Fibroblast of the aortic adventitia (primary cell): ENCODE measurements around the gene RAPGEF6. TPM values are rescaled to one million over a fixed set of nuclear protein-coding genes. Genes with fewer than 3 reads are reported as not detected.

Experiments
- DNase-seq: peaks from one replicate; pipeline ENCODE4 v3.0.0-alpha.2; 2010; ENCODE audit warnings: low read depth
- H3K4me3 ChIP-seq: 2 replicates; pipeline ENCODE4 v1.5.1; 2011; ENCODE audit warnings: low read depth, mild to moderate bottlenecking, control low read depth, low read length, moderate library complexity
- total RNA-seq: library from RNA; depleted of rRNA; stranded (reverse); fragments of >200 nt; gene quantifications from 2 replicates; pipeline ENCODE4 v1.2.3, GENCODE V29; 2012; ENCODE audit warnings: low replicate concordance
- TF ChIP-seq, protein P1 (sequence below): IDR thresholded peaks from 2 replicates; pipeline ENCODE4 v1.5.1; 2011; ENCODE audit warnings: mild to moderate bottlenecking, low read length, control low read depth, inconsistent platforms; ENCODE audit not compliant: insufficient read depth

RAPGEF6 gene
- total RNA-seq, 1 donor, result 17.5 TPM

DNA sequence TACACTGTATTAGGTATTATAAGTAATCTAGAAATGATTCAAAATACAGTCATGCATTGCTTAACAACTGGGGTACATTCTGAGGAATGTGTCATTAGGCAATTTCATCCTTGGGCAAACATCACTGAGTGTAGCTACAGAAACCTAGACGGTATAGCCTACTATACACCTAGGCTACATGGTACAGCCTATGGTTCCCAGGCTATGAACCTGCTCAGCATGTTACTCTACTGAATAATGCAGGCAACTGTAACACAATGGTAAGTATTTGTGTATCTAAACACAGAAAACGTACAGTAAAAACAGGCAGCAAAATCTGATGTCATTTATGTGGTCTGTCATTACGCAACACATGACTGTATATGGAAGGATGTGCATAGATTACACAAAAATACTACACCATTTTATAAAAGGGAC is 96.8 kb downstream of the RAPGEF6 start:
- TF ChIP-seq, protein P1, sequence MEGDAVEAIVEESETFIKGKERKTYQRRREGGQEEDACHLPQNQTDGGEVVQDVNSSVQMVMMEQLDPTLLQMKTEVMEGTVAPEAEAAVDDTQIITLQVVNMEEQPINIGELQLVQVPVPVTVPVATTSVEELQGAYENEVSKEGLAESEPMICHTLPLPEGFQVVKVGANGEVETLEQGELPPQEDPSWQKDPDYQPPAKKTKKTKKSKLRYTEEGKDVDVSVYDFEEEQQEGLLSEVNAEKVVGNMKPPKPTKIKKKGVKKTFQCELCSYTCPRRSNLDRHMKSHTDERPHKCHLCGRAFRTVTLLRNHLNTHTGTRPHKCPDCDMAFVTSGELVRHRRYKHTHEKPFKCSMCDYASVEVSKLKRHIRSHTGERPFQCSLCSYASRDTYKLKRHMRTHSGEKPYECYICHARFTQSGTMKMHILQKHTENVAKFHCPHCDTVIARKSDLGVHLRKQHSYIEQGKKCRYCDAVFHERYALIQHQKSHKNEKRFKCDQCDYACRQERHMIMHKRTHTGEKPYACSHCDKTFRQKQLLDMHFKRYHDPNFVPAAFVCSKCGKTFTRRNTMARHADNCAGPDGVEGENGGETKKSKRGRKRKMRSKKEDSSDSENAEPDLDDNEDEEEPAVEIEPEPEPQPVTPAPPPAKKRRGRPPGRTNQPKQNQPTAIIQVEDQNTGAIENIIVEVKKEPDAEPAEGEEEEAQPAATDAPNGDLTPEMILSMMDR, result no peak
- peak; percentile 61 for DNase-seq
- H3K4me3 ChIP-seq, result no peak overlapping the region

DNA sequence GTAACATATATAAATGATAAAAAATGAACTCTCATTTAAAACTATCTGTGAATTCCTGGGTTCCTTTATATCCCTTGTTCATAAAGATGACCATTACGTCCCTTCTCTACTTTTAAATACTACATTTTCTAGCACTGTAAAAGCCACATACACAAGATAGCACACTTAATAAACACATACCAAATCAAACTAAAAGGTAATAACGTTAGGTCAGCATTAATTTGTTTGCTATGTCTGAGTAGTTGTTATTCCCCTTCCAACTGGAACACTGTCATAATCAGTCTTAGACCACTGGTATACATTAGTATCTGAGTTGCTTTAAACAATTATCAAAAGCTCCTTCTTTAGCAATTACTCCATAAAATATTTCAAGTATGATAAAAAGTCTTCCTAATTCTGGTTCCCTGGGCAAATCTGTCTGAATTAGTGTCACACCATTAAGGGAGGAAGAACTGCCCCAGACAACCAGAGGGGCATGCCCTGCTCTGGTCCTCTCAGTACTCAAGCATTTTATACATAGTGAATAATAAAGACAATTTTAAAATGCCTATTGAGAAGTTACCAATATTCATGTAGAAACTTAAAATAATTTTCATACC is 98.1 kb downstream of the RAPGEF6 start:
- no peak overlapping the region for H3K4me3 ChIP-seq
- DNase-seq, result no peak
- TF ChIP-seq, protein P1, result no peak

DNA sequence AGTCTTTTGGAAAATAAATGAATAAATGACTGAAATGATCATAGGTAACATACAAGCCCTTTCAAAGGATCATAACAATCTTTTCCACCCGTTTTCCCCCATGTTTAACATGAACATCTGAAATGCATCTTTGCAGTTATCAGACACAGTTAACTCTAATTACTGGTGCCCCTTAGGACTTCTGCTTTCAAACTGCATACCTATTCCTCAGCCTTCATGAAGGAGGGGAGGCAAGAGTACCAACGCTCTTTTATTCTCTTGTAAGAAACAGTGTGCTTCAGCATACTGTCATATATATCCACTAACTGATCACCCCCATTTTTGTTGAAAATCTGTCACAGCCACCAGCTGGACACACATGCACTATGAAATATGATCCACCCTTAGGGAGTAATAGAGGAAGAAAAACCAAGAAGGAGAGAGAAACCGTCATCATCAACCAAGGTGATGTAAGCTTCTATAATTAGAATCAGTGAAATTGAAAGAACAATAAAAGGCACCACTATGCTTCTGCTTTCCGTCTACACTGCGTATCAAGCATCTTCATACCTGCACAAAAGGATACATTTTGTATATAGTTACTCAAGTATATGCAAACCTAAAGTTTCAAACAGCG is 98.7 kb downstream of the RAPGEF6 start:
- TF ChIP-seq, protein P1, result no peak
- H3K4me3 ChIP-seq, result no peak overlapping the region
- DNase-seq, result peak; percentile 26

DNA sequence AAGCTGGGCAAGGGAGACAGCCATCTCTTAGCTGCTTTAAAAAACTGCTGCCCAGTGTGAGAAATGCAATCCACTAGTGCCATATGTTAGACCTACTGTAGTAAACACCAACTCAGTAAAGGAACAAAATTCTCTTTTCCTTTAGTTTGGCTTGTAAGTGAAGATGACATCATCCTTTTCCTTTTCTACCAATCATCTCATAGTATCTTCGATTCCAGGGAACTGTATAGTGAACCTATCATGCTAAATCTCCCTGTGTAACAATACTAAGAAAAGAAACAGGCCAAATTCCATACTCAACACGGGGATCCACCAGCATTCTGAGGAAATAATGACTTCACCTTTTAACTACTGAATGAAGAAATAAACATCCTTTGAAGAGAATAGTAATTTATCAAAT is 100.1 kb downstream of the RAPGEF6 start:
- no peak overlapping the region for H3K4me3 ChIP-seq
- TF ChIP-seq, protein P1, result no peak
- no peak for DNase-seq

DNA sequence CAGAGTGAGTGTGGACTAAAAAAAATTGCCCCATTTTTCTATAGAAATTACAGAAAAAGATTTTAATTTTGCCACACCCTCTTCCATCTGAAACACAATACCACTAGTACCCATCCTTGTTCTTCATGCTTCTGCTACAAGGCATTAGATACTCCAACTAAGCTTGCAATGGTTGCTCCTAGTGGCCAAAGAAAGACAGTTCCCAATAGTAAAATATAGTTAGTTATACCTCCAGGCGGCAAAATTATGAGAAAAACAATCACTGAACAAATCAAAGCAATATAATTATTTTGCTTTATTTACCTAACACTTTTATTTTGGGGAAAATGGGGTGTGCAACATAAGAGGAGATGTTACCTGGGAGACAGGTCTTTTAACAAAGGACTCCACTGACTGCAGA is 101.2 kb downstream of the RAPGEF6 start:
- H3K4me3 ChIP-seq, result no peak overlapping the region
- TF ChIP-seq, protein P1, result peak; percentile 32
- DNase-seq, result no peak

DNA sequence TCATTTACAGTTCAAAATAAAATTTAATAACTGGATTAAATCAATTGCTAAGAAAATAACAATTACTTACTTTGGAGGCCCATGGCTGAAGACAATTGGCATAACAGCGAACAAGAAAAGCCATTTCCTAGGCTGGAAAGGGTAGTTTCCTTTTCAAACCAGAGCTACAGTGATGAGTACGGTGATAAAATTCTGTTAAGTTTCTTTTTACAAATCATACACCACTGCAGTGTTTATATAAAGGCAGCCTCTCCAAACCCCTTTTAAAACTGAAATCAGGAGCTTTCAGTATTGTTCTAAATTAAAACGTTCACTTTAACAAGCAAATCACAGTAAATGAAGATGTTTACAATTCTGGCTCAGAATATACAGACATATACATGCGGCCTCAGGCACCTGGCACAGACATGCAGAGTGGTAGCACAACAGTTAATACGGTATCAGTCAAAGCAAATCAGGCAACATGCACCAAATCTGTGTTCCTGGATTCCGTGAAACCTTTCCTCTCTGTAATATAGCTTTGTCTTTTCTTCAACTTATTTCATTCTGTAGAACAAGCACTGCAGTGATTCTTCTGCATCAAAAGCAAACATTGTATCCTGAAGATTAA is 102.9 kb downstream of the RAPGEF6 start:
- TF ChIP-seq, protein P1, result no peak
- H3K4me3 ChIP-seq, result peak overlapping the region; percentile 26
- peak; percentile 26 for DNase-seq
